Measurements from ENCODE around the gene GRIP1. TPM values are rescaled to one million over a fixed set of nuclear protein-coding genes. Genes with fewer than 3 reads are reported as not detected.

The GRIP1 gene
- total and polyA plus RNA-seq, 5 experiments from 2014 or later, result 0.25 to 4.2 (median 1.1) TPM

GRCh38 chr12:66633676-66634075, 45.2 kb downstream of the GRIP1 start:
- H3K4me1 Mint-ChIP-seq, result no peaks in the 10 kb centered on the region
- no peak overlapping the region for H3K27ac Mint-ChIP-seq
- no peaks in the 10 kb centered on the region for H3K9me3 Mint-ChIP-seq
- no peak overlapping the region for H3K4me3 Mint-ChIP-seq
- no peak for ATAC-seq
- DNase-seq, result no peak
- H3K27me3 Mint-ChIP-seq, result peaks cover 0 to 3% (median 0%) of the 10 kb centered on the region in 5 donors
- no peaks in the 10 kb centered on the region for H3K36me3 Mint-ChIP-seq
- POLR2A ChIA-PET, result no interaction called here

GRCh38 chr12:66629138-66629870, 49.6 kb downstream of the GRIP1 start:
- H3K27ac Mint-ChIP-seq, result no peak overlapping the region
- peaks cover 0 to 9% (median 0%) of the 10 kb centered on the region in 4 donors for H3K4me1 Mint-ChIP-seq
- POLR2A ChIA-PET, result no interaction called here
- DNase-seq (no peak), ATAC-seq (no peak)
- H3K9me3 Mint-ChIP-seq, result no peaks in the 10 kb centered on the region
- peaks cover 0 to 3% (median 0%) of the 10 kb centered on the region in 5 donors for H3K27me3 Mint-ChIP-seq
- no peak overlapping the region for H3K4me3 Mint-ChIP-seq
- H3K36me3 Mint-ChIP-seq, result no peaks in the 10 kb centered on the region

- no peak for ATAC-seq
- no peaks in the 10 kb centered on the region for H3K36me3 Mint-ChIP-seq
- H3K4me3 Mint-ChIP-seq, result no peak overlapping the region
- peaks cover 0 to 3% (median 0%) of the 10 kb centered on the region in 5 donors for H3K27me3 Mint-ChIP-seq
- POLR2A ChIA-PET, result no interaction called here
- H3K9me3 Mint-ChIP-seq, result no peaks in the 10 kb centered on the region
- H3K27ac Mint-ChIP-seq, result peak overlapping the region in 1 of 10 donors; percentile 44
- H3K4me1 Mint-ChIP-seq, result peaks cover 0 to 9% (median 0%) of the 10 kb centered on the region in 4 donors
- DNase-seq, result no peak
Measured at GRCh38 chr12:66627988-66628317, 50.9 kb downstream of the GRIP1 start.

DNA sequence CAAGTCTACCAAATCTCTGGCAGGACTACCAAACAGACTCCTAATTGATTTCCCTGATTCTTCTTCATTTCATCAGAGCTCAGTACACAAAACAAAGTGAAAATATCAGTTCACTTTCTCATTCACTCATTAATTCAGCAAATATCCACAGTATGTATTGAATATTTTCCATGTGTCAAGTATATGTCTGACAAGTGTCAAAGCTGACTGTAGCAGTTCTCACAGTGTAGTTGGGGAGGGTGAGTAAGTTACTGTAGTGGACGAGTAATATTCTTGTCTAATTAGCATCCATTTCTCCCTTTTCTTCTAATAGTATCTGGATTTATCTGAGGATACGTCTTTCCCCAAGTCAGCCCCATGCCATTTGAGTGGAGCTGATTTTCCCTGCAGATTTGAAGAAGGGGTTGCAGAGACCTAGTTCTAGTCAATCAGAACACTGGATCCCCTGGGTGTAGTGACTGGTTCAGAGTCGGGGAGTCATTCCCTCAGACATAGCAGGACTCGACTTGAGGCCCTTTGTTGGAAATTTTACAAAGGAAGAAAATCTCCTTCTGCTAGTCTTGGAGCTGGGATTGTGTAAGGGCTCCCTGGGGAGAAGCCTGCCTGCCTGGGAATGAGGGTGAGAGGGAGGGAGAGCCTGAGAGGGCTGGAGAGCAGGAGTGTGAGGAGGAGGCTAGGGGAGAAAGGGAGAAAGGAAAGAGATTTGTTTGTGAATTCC, 51.4 kb downstream of the GRIP1 start:
- Mint-ChIP-seq H3K9me3 (no peaks in the 10 kb centered on the region), H3K4me1 (peaks cover 0 to 9% (median 0%) of the 10 kb centered on the region in 4 donors), H3K27me3 (peaks cover 0 to 6% (median 0%) of the 10 kb centered on the region in 5 donors), H3K4me3 (no peak overlapping the region), H3K36me3 (no peaks in the 10 kb centered on the region), H3K27ac (peak overlapping the region in 1 of 10 donors; percentile 44)
- POLR2A ChIA-PET, result no interaction called here
- ATAC-seq (no peak), DNase-seq (no peak)

GRCh38 chr12:66624806-66625205, 54.1 kb downstream of the GRIP1 start:
- H3K27me3 Mint-ChIP-seq, result peaks cover 0 to 4% (median 0%) of the 10 kb centered on the region in 5 donors
- no peak overlapping the region for H3K27ac Mint-ChIP-seq
- no peaks in the 10 kb centered on the region for H3K9me3 Mint-ChIP-seq
- no peak for ATAC-seq
- no peak overlapping the region for H3K4me3 Mint-ChIP-seq
- H3K36me3 Mint-ChIP-seq, result no peaks in the 10 kb centered on the region
- DNase-seq, result no peak
- POLR2A ChIA-PET, result no interaction called here
- peaks cover 0 to 11% (median 0%) of the 10 kb centered on the region in 4 donors for H3K4me1 Mint-ChIP-seq

DNA sequence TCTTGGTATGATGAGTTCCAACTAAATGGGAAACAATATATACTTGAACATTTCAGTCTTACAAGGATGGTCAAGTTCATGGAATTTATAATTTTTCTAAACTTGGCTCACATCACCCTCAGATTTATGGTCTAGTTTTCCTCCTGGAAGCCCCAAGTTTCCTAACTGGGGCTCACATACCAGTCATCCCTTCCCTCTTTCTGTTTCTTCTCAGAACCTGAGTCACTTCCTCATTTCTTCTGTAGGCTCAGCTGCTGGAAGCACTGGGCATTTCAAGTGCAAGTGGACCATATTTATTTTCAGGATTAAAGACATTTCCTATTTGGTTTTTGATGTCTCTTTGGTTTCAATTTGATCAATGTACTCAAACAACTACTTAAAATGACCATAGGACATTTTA, 55.4 kb downstream of the GRIP1 start:
- no peak for DNase-seq
- peaks cover 0 to 4% (median 0%) of the 10 kb centered on the region in 5 donors for H3K27me3 Mint-ChIP-seq

GRCh38 chr12:66620688-66621087, 58.2 kb downstream of the GRIP1 start:
- ATAC-seq (no peak), DNase-seq (no peak)
- Mint-ChIP-seq H3K9me3 (no peaks in the 10 kb centered on the region), H3K4me1 (peaks cover 0 to 13% (median 3%) of the 10 kb centered on the region in 4 donors), H3K27ac (no peak overlapping the region), H3K4me3 (no peak overlapping the region), H3K27me3 (peaks cover 0 to 4% (median 0%) of the 10 kb centered on the region in 5 donors), H3K36me3 (no peaks in the 10 kb centered on the region)
- POLR2A ChIA-PET, result no interaction called here

More for the DNA sequence above, 55.4 kb downstream of the GRIP1 start:
- Mint-ChIP-seq H3K9me3 (no peaks in the 10 kb centered on the region), H3K36me3 (no peaks in the 10 kb centered on the region), H3K27ac (no peak overlapping the region), H3K4me3 (no peak overlapping the region), H3K4me1 (peaks cover 0 to 11% (median 0%) of the 10 kb centered on the region in 4 donors)
- no peak for ATAC-seq
- POLR2A ChIA-PET, result no interaction called here

- DNase-seq (no peak), ATAC-seq (no peak)
- no peak overlapping the region for H3K4me3 Mint-ChIP-seq
- no peaks in the 10 kb centered on the region for H3K36me3 Mint-ChIP-seq
- peaks cover 0 to 4% (median 0%) of the 10 kb centered on the region in 5 donors for H3K27me3 Mint-ChIP-seq
- no peak overlapping the region for H3K27ac Mint-ChIP-seq
- peaks cover 0 to 12% (median 3%) of the 10 kb centered on the region in 4 donors for H3K4me1 Mint-ChIP-seq
- no peaks in the 10 kb centered on the region for H3K9me3 Mint-ChIP-seq
- POLR2A ChIA-PET, result no interaction called here
Measured at GRCh38 chr12:66620026-66620425, 58.9 kb downstream of the GRIP1 start.

- POLR2A ChIA-PET, result no interaction called here
- Mint-ChIP-seq H3K36me3 (no peaks in the 10 kb centered on the region), H3K9me3 (no peaks in the 10 kb centered on the region), H3K4me3 (no peak overlapping the region), H3K4me1 (peaks cover 0 to 7% (median 3%) of the 10 kb centered on the region in 4 donors), H3K27ac (no peak overlapping the region), H3K27me3 (peaks cover 1 to 14% (median 3%) of the 10 kb centered on the region in 5 donors)
- ATAC-seq (no peak), DNase-seq (no peak)
Measured at GRCh38 chr12:66617991-66618390, 60.9 kb downstream of the GRIP1 start.

DNA sequence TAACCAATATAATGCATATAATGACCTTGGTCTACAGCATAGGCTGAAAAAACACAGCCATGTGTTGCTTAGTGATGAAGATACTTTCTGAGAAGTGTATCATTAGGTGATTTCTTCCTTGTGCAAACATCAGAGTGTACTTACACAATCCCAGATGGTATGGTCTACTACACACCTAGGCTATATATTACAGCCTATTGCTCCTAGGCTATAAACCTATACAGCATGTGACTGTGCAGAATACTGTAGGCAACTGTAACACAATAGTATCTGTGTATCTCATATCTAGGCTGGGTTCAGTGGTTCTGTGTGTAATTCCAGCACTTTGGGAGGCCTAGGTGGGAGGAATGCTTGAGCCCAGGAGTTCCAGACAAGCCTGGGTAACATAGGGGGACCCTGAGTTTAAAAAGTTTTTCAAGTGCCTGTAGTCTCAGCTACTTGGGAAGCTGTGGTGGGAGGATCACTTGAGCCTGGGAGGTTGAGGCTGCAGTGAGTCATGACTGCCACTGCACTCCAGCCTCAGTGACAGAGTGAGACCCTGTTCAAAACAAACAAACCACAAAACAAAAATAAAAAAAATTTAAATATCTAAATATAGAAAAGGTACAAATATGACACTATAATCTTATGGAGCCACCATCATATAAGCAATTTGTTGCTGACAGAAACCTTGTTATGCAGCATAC, 66.6 kb downstream of the GRIP1 start:
- Mint-ChIP-seq H3K4me3 (no peak overlapping the region), H3K27ac (no peak overlapping the region), H3K36me3 (no peaks in the 10 kb centered on the region), H3K9me3 (no peaks in the 10 kb centered on the region), H3K4me1 (peaks cover 0 to 4% (median 3%) of the 10 kb centered on the region in 4 donors), H3K27me3 (peaks cover 1 to 10% (median 3%) of the 10 kb centered on the region in 5 donors)
- POLR2A ChIA-PET, result no interaction called here
- DNase-seq, result no peak
- no peak for ATAC-seq

DNA sequence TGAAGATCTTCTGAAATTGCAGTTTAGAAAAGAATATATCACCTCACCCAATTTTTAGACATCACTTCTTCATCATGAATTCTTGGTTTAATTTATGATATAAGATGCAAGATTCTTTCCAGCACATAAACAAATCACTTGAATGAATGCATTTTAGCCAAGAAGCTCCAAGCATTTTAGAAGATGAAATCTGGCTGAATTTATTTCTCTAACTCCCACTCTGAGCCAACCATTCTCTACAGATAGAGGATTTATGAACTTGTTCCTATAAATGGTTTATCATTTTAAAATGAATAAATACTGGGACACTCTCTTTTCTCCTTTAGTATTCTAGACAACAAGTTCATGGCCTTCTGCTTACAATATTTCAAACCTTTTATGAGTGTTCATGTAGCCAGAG, 71.7 kb downstream of the GRIP1 start:
- Mint-ChIP-seq H3K4me1 (no peaks in the 10 kb centered on the region), H3K27ac (no peak overlapping the region), H3K4me3 (no peak overlapping the region), H3K27me3 (peaks cover 0 to 3% (median 0%) of the 10 kb centered on the region in 5 donors), H3K36me3 (no peaks in the 10 kb centered on the region), H3K9me3 (no peaks in the 10 kb centered on the region)
- DNase-seq (no peak), ATAC-seq (no peak)
- POLR2A ChIA-PET, result no interaction called here

DNA sequence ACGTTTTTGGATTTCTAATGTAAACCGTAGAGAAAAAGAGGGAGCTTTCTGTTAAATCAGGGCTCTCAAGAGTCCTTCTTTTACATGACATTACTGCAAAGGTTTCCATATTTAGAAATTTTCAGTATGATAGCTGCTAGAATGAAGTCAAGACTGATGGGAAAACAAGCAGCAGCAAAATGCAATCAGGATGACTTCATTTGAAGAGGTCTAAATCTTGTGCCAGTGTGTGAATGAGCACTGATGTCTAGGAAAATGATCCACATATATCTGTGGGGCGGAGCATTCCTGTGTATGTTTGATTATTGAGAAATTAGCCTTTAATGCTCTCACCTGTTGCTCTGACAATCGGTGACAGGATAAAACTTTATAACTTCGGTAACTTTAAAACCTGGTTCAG, 73.6 kb downstream of the GRIP1 start:
- H3K4me3 Mint-ChIP-seq, result no peak overlapping the region
- DNase-seq (no peak), ATAC-seq (no peak)
- H3K4me1 Mint-ChIP-seq, result no peaks in the 10 kb centered on the region
- H3K36me3 Mint-ChIP-seq, result no peaks in the 10 kb centered on the region
- peaks cover 0 to 3% (median 0%) of the 10 kb centered on the region in 5 donors for H3K27me3 Mint-ChIP-seq
- no peaks in the 10 kb centered on the region for H3K9me3 Mint-ChIP-seq
- POLR2A ChIA-PET, result no interaction called here
- H3K27ac Mint-ChIP-seq, result no peak overlapping the region

GRCh38 chr12:66603981-66604479, 74.8 kb downstream of the GRIP1 start:
- POLR2A ChIA-PET, result no interaction called here
- H3K4me1 Mint-ChIP-seq, result no peaks in the 10 kb centered on the region
- ATAC-seq (no peak), DNase-seq (no peak)
- no peak overlapping the region for H3K27ac Mint-ChIP-seq
- H3K36me3 Mint-ChIP-seq, result no peaks in the 10 kb centered on the region
- peaks cover 0 to 3% (median 0%) of the 10 kb centered on the region in 5 donors for H3K27me3 Mint-ChIP-seq
- H3K9me3 Mint-ChIP-seq, result no peaks in the 10 kb centered on the region
- no peak overlapping the region for H3K4me3 Mint-ChIP-seq

Measured in naive thymus-derived CD8-positive, alpha-beta T cell (primary cell).